Endodermal cell (in vitro differentiated cells): ENCODE results near the gene SYT1. TPM values are rescaled to one million over a fixed set of nuclear protein-coding genes. Genes with fewer than 3 reads are reported as not detected.
A peak's percentile ranks its signal among the peaks of the same experiment; 100 is the strongest.

Experiments
- DNase-seq: peaks from one replicate; pipeline ENCODE4 v3.0.0-alpha.2; 2017
- H3K27ac ChIP-seq: 2 replicates; pipeline ENCODE4 v1.5.1; 2013; ENCODE audit warnings: mild to moderate bottlenecking, low read depth, low read length, moderate library complexity
- H3K27me3 ChIP-seq: 2 replicates; pipeline ENCODE4 v1.6.1; 2013; ENCODE audit warnings: mild to moderate bottlenecking, low read length, moderate library complexity; ENCODE audit not compliant: insufficient read depth, control insufficient read depth, poor library complexity, severe bottlenecking
- H3K36me3 ChIP-seq: 2 replicates; pipeline ENCODE4 v1.7.0; 2013; ENCODE audit warnings: mild to moderate bottlenecking, low read length, moderate library complexity; ENCODE audit not compliant: control insufficient read depth, insufficient read depth
- H3K4me1 ChIP-seq: one replicate; pipeline ENCODE4 v1.7.0; 2013; ENCODE audit warnings: low read length; ENCODE audit not compliant: control insufficient read depth, insufficient read depth
- H3K4me3 ChIP-seq: 2 replicates; pipeline ENCODE4 v1.5.1; 2013; ENCODE audit warnings: mild to moderate bottlenecking, low read length, moderate library complexity
- H3K9ac ChIP-seq: 2 replicates; pipeline ENCODE4 v1.6.1; 2013; ENCODE audit warnings: mild to moderate bottlenecking, low read length, moderate library complexity; ENCODE audit not compliant: poor library complexity, severe bottlenecking; ENCODE audit errors: extremely low read depth
- H3K9me3 ChIP-seq: 2 replicates; pipeline ENCODE4 v1.6.1; 2013; ENCODE audit warnings: mild to moderate bottlenecking, low read length, moderate library complexity; ENCODE audit not compliant: control insufficient read depth
- H3K27ac Mint-ChIP-seq: 2 replicates; pipeline ENCODE4 v1.8.0; 2020; ENCODE audit warnings: mixed read lengths
- H3K27me3 Mint-ChIP-seq: 2 replicates; pipeline ENCODE4 v1.8.0; 2021; ENCODE audit warnings: mild to moderate bottlenecking, mixed read lengths; ENCODE audit not compliant: insufficient read depth
- H3K36me3 Mint-ChIP-seq: 2 replicates; pipeline ENCODE4 v1.8.0; 2020; ENCODE audit warnings: low read depth, mixed read lengths
- H3K4me1 Mint-ChIP-seq: 2 replicates; pipeline ENCODE4 v1.8.0; 2020; ENCODE audit warnings: mixed read lengths
- H3K4me3 Mint-ChIP-seq: 2 replicates; pipeline ENCODE4 v1.8.0; 2020; ENCODE audit warnings: mild to moderate bottlenecking, moderate library complexity, mixed read lengths
- H3K9me3 Mint-ChIP-seq: 2 replicates; pipeline ENCODE4 v1.8.0; 2020; ENCODE audit warnings: mild to moderate bottlenecking, mixed read lengths
- CTCF ChIP-seq: fragments of 200-600 bp; sonication (generic); conservative IDR thresholded peaks from 2 replicates; pipeline ENCODE4 v1.5.0; 2021; ENCODE audit warnings: antibody characterized with exemption, mild to moderate bottlenecking
- WGBS, 2 experiments: methylation state at CpG; one replicate each; pipeline versions ENCODE4 v1.1.5 to v1.1.7; 2013; ENCODE audit warnings: missing lambda C conversion rate in 2 of 2, mixed read lengths in 1 of 2; ENCODE audit not compliant: insufficient coverage in 1 of 2, insufficient read length in 1 of 2; 5-methylcytosine and 5-hydroxymethylcytosine counted together
- total RNA-seq, 2 donors: library from RNA; stranded (reverse); fragmentation: NEBNext Ultra II Directional in 1 of 2; extraction: Animal tissue kit (Norgen Biotek cat#: 25700) in 1 of 2; gene quantifications; 2 replicates in 1 of 2; 3 replicates in 1 of 2; pipeline ENCODE4 v1.2.1, GENCODE V29; 2021

The SYT1 gene
- total RNA-seq, 2 donors from 2014 or later, result 6.8 to 10.7 TPM

- no peak for DNase-seq
- no peak overlapping the region for H3K27ac ChIP-seq
- Mint-ChIP-seq H3K4me3 (no peak overlapping the region), H3K4me1 (peaks cover 2% of the 10 kb centered on the region), H3K27ac (no peak overlapping the region), H3K27me3 (no peaks in the 10 kb centered on the region), H3K36me3 (no peaks in the 10 kb centered on the region), H3K9me3 (no peaks in the 10 kb centered on the region)
- H3K4me3 ChIP-seq, result no peak overlapping the region
- no peak for TF ChIP-seq CTCF
- H3K9me3 ChIP-seq, result no peaks in the 10 kb centered on the region
- no peak overlapping the region for H3K9ac ChIP-seq
- H3K4me1 ChIP-seq, result no peaks in the 10 kb centered on the region
- H3K36me3 ChIP-seq, result no peaks in the 10 kb centered on the region
- no peaks in the 10 kb centered on the region for H3K27me3 ChIP-seq
These were observed 492.5 kb downstream of the SYT1 start for GRCh38 chr12:79357048-79357447.

DNA sequence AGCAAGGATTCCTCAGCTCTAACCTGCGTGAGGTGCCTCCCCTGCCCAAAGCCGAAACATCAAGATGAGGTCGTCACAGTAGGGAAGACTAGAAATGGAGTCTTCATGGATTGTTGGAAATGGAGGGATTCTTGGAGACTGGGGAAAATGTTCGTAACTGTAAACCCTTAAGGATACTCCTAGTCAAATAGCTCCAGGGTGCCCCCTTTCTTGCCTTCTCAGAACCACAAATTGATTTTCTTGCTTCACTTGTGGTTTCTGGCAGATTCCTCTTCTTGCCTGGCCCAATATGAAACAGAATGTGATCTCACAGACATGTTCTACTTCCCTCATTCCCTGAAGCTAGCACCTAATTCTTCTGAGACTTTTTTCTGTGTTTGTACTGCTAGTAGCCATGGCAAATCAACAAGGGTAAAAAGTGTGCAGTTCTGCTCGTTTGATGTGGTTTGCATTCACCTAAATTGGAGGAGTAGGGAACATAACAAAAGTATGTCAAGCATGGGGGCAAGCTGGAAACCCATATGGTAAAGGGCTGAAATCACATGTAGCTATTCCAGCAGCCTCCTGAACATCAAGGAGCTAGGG lies 494.2 kb downstream of the SYT1 start:
- H3K4me1 ChIP-seq, result no peaks in the 10 kb centered on the region
- H3K27ac ChIP-seq, result no peak overlapping the region
- no peaks in the 10 kb centered on the region for H3K9me3 ChIP-seq
- no peak overlapping the region for H3K9ac ChIP-seq
- DNase-seq, result peak; percentile 59
- no peaks in the 10 kb centered on the region for H3K9me3 Mint-ChIP-seq
- 90 to 92% methylated on average over 5 of the region's 5 CpGs for WGBS, 2 experiments
- H3K4me3 Mint-ChIP-seq, result no peak overlapping the region
- no peaks in the 10 kb centered on the region for H3K27me3 ChIP-seq
- peaks cover 2% of the 10 kb centered on the region for H3K4me1 Mint-ChIP-seq
- TF ChIP-seq CTCF, result peak; percentile 51
- H3K4me3 ChIP-seq, result no peak overlapping the region
- no peaks in the 10 kb centered on the region for H3K36me3 ChIP-seq
- no peaks in the 10 kb centered on the region for H3K27me3 Mint-ChIP-seq
- no peak overlapping the region for H3K27ac Mint-ChIP-seq
- no peaks in the 10 kb centered on the region for H3K36me3 Mint-ChIP-seq

DNA sequence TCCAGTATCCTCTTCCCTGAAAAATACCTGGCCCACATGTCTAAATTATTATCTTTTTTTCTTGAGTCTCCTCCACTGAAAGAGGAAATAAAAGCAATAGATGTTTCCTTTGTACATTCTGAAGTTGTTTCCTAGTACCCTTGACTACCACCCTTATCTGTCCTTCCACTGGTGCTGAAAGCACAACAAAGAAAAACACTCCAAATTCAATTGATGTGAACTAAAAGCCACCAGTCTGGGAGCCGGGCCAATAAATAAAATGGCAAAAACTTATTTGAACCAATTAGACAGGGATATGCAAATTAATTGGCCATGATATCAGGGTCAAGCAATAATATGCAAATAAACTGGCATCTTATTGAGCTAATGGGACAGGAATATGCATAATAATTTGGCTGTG lies 495.7 kb downstream of the SYT1 start:
- 92% methylated on average over 1 of the region's 1 CpG; no CpG with 5 or more reads in 1 of the 2 experiments for WGBS, 2 experiments
- Histone ChIP-seq H3K4me3 (no peak overlapping the region), H3K4me1 (no peaks in the 10 kb centered on the region), H3K9ac (no peak overlapping the region), H3K36me3 (no peaks in the 10 kb centered on the region), H3K27me3 (no peaks in the 10 kb centered on the region), H3K9me3 (no peaks in the 10 kb centered on the region), H3K27ac (no peak overlapping the region)
- H3K4me1 Mint-ChIP-seq, result peaks cover 2% of the 10 kb centered on the region
- H3K27ac Mint-ChIP-seq, result no peak overlapping the region
- no peak for TF ChIP-seq CTCF
- DNase-seq, result no peak
- H3K27me3 Mint-ChIP-seq, result no peaks in the 10 kb centered on the region
- no peaks in the 10 kb centered on the region for H3K9me3 Mint-ChIP-seq
- H3K36me3 Mint-ChIP-seq, result no peaks in the 10 kb centered on the region
- no peak overlapping the region for H3K4me3 Mint-ChIP-seq
